MCF 10A (cell line): ENCODE results near the gene TEX19. TPM values are rescaled to one million over a fixed set of nuclear protein-coding genes. Genes with fewer than 3 reads are reported as not detected.

Experiments
- BruUV-seq: library from RNA; stranded (reverse); fragments of 400-500 nt; replicated peaks from 2 replicates; lab custom pipeline; 2021; lab: Mats Ljungman, UMichigan
- CTCF ChIA-PET: fragments of 300-600 bp; sonication (Branson Sonifier 250); formaldehyde crosslinking; extraction: SDS; loops from one replicate; lab custom pipeline; 2021; ENCODE audit warnings: antibody characterized with exemption, inconsistent platforms; lab: Yijun Ruan, JAX
- POLR2A ChIA-PET: fragments of 300-600, 350-650 bp; sonication (Branson Sonifier 250); formaldehyde crosslinking; extraction: SDS; loops from one replicate; lab custom pipeline; 2020; ENCODE audit warnings: antibody characterized with exemption, inconsistent platforms; lab: Yijun Ruan, JAX
- DNase-seq: peaks from one replicate; pipeline ENCODE4 v3.0.0-alpha.2; 2018; ENCODE audit not compliant: unreplicated experiment
- H3K27ac Mint-ChIP-seq: one replicate; pipeline ENCODE4 v1.8.0; 2022; ENCODE audit warnings: mild to moderate bottlenecking, low read depth, mixed read lengths; ENCODE audit not compliant: unreplicated experiment
- H3K27me3 Mint-ChIP-seq: one replicate; pipeline ENCODE4 v1.8.0; 2022; ENCODE audit warnings: mixed read lengths; ENCODE audit not compliant: insufficient read depth, unreplicated experiment
- H3K36me3 Mint-ChIP-seq: one replicate; pipeline ENCODE4 v1.8.0; 2022; ENCODE audit warnings: mild to moderate bottlenecking, moderate library complexity, mixed read lengths; ENCODE audit not compliant: insufficient read depth, unreplicated experiment
- H3K4me1 Mint-ChIP-seq: one replicate; pipeline ENCODE4 v1.8.0; 2022; ENCODE audit warnings: mixed read lengths; ENCODE audit not compliant: insufficient read depth, unreplicated experiment
- H3K4me3 Mint-ChIP-seq: one replicate; pipeline ENCODE4 v1.8.0; 2022; ENCODE audit warnings: mild to moderate bottlenecking, moderate library complexity, mixed read lengths; ENCODE audit not compliant: unreplicated experiment
- H3K9me3 Mint-ChIP-seq: one replicate; pipeline ENCODE4 v1.8.0; 2022; ENCODE audit warnings: mixed read lengths; ENCODE audit not compliant: unreplicated experiment
- CTCF ChIP-seq: fragments of 200-600 bp; IDR thresholded peaks from one replicate; pipeline ENCODE4 v1.8.0; 2022; ENCODE audit warnings: antibody characterized with exemption, mild to moderate bottlenecking; ENCODE audit not compliant: unreplicated experiment
- intact Hi-C: fragments of 100-400 bp; cut with micrococcal nuclease; formaldehyde crosslinking; loops from 2 replicates; pipeline ENCODE4 v1.14.1; 2022
- total RNA-seq: library from RNA; stranded (reverse); gene quantifications from 2 replicates; pipeline ENCODE4 v1.2.3, GENCODE V29; 2022

Gene TEX19
- total RNA-seq, 1 experiment from 2014 or later = not detected

- Mint-ChIP-seq H3K4me1 (peaks cover 21% of the 10 kb centered on the region), H3K36me3 (peaks cover 13% of the 10 kb centered on the region), H3K27ac (no peak overlapping the region), H3K9me3 (no peaks in the 10 kb centered on the region), H3K27me3 (no peaks in the 10 kb centered on the region), H3K4me3 (no peak overlapping the region)
- intact Hi-C loops = no loop called here
- no peak for TF ChIP-seq CTCF
- ChIA-PET CTCF (no interaction called here), POLR2A (interaction anchor here (0.6 to 1.0 kb wide), 4 partner anchors 11 to 128 kb away, joined by 3 to 4 read pairs (median 4); no protein-coding TSS in a partner anchor)
- peak; percentile 54 for DNase-seq
- no TSS peak for BruUV-seq
Measured at GRCh38 chr17:82396601-82397435, 37.8 kb downstream of the TEX19 start.

- DNase-seq = no peak
- no peak overlapping the region for H3K4me3 Mint-ChIP-seq
- peaks cover 21% of the 10 kb centered on the region for H3K4me1 Mint-ChIP-seq
- POLR2A ChIA-PET = interaction anchor here (0.9 to 1.0 kb wide), 2 partner anchors 20 to 31 kb away, joined by 3 to 4 read pairs; no protein-coding TSS in a partner anchor
- no peaks in the 10 kb centered on the region for H3K27me3 Mint-ChIP-seq
- CTCF ChIA-PET = no interaction called here
- H3K36me3 Mint-ChIP-seq = peaks cover 21% of the 10 kb centered on the region
- intact Hi-C loops = no loop called here
- no peak overlapping the region for H3K27ac Mint-ChIP-seq
- no peak for TF ChIP-seq CTCF
- BruUV-seq = no TSS peak
- no peaks in the 10 kb centered on the region for H3K9me3 Mint-ChIP-seq
Measured at GRCh38 chr17:82397449-82398335, 38.6 kb downstream of the TEX19 start.

GRCh38 chr17:82399041-82399441 lies 40.0 kb downstream of the TEX19 start:
- peaks cover 21% of the 10 kb centered on the region for H3K4me1 Mint-ChIP-seq
- DNase-seq = no peak
- H3K27ac Mint-ChIP-seq = no peak overlapping the region
- ChIA-PET POLR2A (interaction anchor here (0.8 kb wide), 1 partner anchor 133 kb away, joined by 5 read pairs; no protein-coding TSS in a partner anchor), CTCF (interaction anchor here (1.1 kb wide), 1 partner anchor 153 kb away, joined by 3 read pairs; no protein-coding TSS in a partner anchor)
- no TSS peak for BruUV-seq
- peaks cover 35% of the 10 kb centered on the region for H3K36me3 Mint-ChIP-seq
- H3K9me3 Mint-ChIP-seq = no peaks in the 10 kb centered on the region
- intact Hi-C loops = no loop called here
- no peaks in the 10 kb centered on the region for H3K27me3 Mint-ChIP-seq
- TF ChIP-seq CTCF = no peak
- H3K4me3 Mint-ChIP-seq = no peak overlapping the region
